Naive thymus-derived CD4-positive, alpha-beta T cell (primary cell): Measurements from ENCODE around the gene LYSMD2. TPM values are rescaled to one million over a fixed set of nuclear protein-coding genes. Genes with fewer than 3 reads are reported as not detected.

Source experiments
- ATAC-seq: fragments of 150-1000 bp; cut with Tn5 transposase; 2 replicates; pipeline ENCODE4 v1.10.0; 2021; ENCODE audit warnings: mild to moderate bottlenecking, moderate library complexity
- CTCF ChIA-PET: fragments of 350-600 bp; sonication (Branson Sonifier 250); formaldehyde crosslinking; loops from one replicate; lab custom pipeline; 2021; ENCODE audit warnings: antibody characterized with exemption; lab: Charles Lee
- POLR2A ChIA-PET: fragments of 350-600 bp; sonication (Branson Sonifier 250); formaldehyde crosslinking; loops from one replicate; lab custom pipeline; 2021; ENCODE audit warnings: antibody characterized with exemption, inconsistent platforms; lab: Charles Lee
- DNase-seq, 9 donors: peaks; one replicate each; pipeline versions ENCODE4 v3.0.0 to v3.0.0-alpha.2; 2020 to 2022; ENCODE audit warnings: mixed read lengths in 1 of 9
- H3K27ac ChIP-seq: one replicate; pipeline ENCODE4 v1.7.0; 2013; ENCODE audit warnings: mild to moderate bottlenecking, low read depth, low read length, moderate library complexity
- H3K27me3 ChIP-seq, 2 donors: one replicate each; pipeline ENCODE4 v1.7.0; 2013; ENCODE audit warnings: low read length in 2 of 2, mild to moderate bottlenecking in 2 of 2, moderate library complexity in 2 of 2; ENCODE audit not compliant: control insufficient read depth in 2 of 2, insufficient read depth in 2 of 2
- H3K36me3 ChIP-seq, 3 experiments: 1 replicate in 2 of 3; 2 replicates in 1 of 3; pipeline ENCODE4 v1.7.0; 2013; ENCODE audit warnings: low read length in 3 of 3, mild to moderate bottlenecking in 3 of 3, moderate library complexity in 1 of 3; ENCODE audit not compliant: insufficient read depth in 3 of 3, control insufficient read depth in 2 of 3
- H3K4me1 ChIP-seq, 2 donors: one replicate each; pipeline ENCODE4 v1.7.0; 2013; ENCODE audit warnings: low read length in 2 of 2, mild to moderate bottlenecking in 2 of 2, moderate library complexity in 1 of 2; ENCODE audit not compliant: control insufficient read depth in 2 of 2, insufficient read depth in 2 of 2
- H3K4me3 ChIP-seq: 2 replicates; pipeline ENCODE4 v1.7.0; 2013; ENCODE audit warnings: mild to moderate bottlenecking, low read length
- H3K9me3 ChIP-seq, 3 experiments: 1 replicate in 2 of 3; 2 replicates in 1 of 3; pipeline ENCODE4 v1.7.0; 2013; ENCODE audit warnings: low read length in 3 of 3; ENCODE audit not compliant: control insufficient read depth in 2 of 3
- H3K27ac Mint-ChIP-seq, 9 donors: one replicate each; pipeline ENCODE4 v1.8.0; 2020 to 2022; ENCODE audit warnings: mixed read lengths in 9 of 9, mild to moderate bottlenecking in 8 of 9, moderate library complexity in 5 of 9, inconsistent platforms in 2 of 9
- H3K27me3 Mint-ChIP-seq, 5 donors: one replicate each; pipeline ENCODE4 v1.8.0; 2021 to 2022; ENCODE audit warnings: mixed read lengths in 5 of 5, mild to moderate bottlenecking in 1 of 5
- H3K36me3 Mint-ChIP-seq, 5 donors: one replicate each; pipeline ENCODE4 v1.8.0; 2020 to 2022; ENCODE audit warnings: mixed read lengths in 5 of 5, mild to moderate bottlenecking in 3 of 5, inconsistent platforms in 1 of 5
- H3K4me1 Mint-ChIP-seq, 7 donors: one replicate each; pipeline ENCODE4 v1.8.0; 2020 to 2022; ENCODE audit warnings: mixed read lengths in 7 of 7, mild to moderate bottlenecking in 3 of 7, inconsistent platforms in 1 of 7
- H3K4me3 Mint-ChIP-seq, 10 donors: one replicate each; pipeline ENCODE4 v1.8.0; 2020 to 2022; ENCODE audit warnings: mild to moderate bottlenecking in 10 of 10, mixed read lengths in 10 of 10, moderate library complexity in 6 of 10, inconsistent platforms in 2 of 10
- H3K9me3 Mint-ChIP-seq, 11 donors: one replicate each; pipeline ENCODE4 v1.8.0; 2020 to 2022; ENCODE audit warnings: mixed read lengths in 11 of 11, mild to moderate bottlenecking in 4 of 11, inconsistent platforms in 1 of 11, moderate library complexity in 1 of 11
- intact Hi-C, 2 donors: fragments of 100-400 bp; cut with micrococcal nuclease; formaldehyde crosslinking; loops; one replicate each; pipeline ENCODE4 v1.15.1; 2023
- polyA plus RNA-seq, 2 donors: library from polyadenylated mRNA; unstranded; fragments of 300-500 nt; fragmentation: Illumina TruSeq; gene quantifications; one replicate each; pipeline ENCODE4 v1.2.3, GENCODE V29; 2021
- total RNA-seq, 6 experiments: library from RNA in 5 of 6; stranded (reverse) in 5 of 6; gene quantifications; 1 replicate in 5 of 6; 2 replicates in 1 of 6; pipeline ENCODE4 v1.2.3 and lab custom pipeline; 2021 to 2026

The LYSMD2 gene
- total and polyA plus RNA-seq, 7 experiments from 2014 or later, result 12.5 to 46.8 (median 31.7) TPM

DNA sequence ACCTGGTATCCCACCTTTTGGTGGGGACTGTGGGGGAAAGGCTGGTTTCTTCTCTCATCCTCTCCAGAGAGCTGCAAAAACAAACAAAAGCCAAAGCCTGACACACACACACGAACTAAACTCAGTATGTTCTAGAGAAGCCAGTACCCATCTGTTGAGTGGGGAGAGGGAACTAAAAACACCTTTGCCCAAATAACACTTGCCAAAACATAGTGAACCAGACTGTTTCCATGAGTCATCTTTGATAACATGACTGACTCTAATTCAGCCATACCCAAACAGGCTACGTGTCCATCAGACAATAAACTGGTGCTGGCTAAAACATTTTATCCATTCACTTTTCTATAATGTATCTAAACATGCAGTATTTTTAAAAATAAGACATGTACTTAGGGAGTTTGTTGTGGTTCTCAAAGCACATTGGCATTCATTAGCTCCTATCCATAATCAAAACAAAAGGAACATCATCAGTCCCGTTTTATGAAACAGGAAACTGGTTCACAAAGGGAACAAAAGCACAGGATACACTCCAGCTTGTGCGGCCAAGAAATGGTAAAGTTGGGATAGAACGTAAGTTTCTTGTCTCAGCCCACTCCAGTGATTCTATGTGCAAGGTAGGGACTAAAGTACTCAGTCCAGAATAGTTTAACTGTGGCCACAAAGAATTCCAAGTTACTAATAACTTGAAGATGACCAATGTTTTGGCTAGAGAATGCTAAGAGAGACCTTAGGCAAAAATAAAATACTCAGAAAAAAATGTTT is 16.1 kb downstream of the LYSMD2 start:
- Mint-ChIP-seq H3K9me3 (no peaks in the 10 kb centered on the region), H3K4me1 (peaks cover 18 to 43% (median 29%) of the 10 kb centered on the region in 7 donors), H3K27me3 (no peaks in the 10 kb centered on the region), H3K27ac (peak overlapping the region in 3 of 9 donors; percentile 41 to 66 (median 56)), H3K4me3 (no peak overlapping the region), H3K36me3 (peaks cover 6 to 30% (median 20%) of the 10 kb centered on the region in 5 donors)
- intact Hi-C loops, result no loop called here
- Histone ChIP-seq H3K27ac (no peak overlapping the region), H3K9me3 (no peaks in the 10 kb centered on the region), H3K27me3 (no peaks in the 10 kb centered on the region), H3K4me3 (no peak overlapping the region), H3K4me1 (peaks cover 8% of the 10 kb centered on the region in 2 donors), H3K36me3 (peaks cover 0 to 22% (median 0%) of the 10 kb centered on the region in 3 experiments)
- POLR2A ChIA-PET, result interaction anchor here (1.9 kb wide), 1 partner anchor 10 kb away, joined by 6 read pairs; no protein-coding TSS in a partner anchor
- CTCF ChIA-PET, result no interaction called here
- no peak for ATAC-seq
- DNase-seq, result no peak

DNA sequence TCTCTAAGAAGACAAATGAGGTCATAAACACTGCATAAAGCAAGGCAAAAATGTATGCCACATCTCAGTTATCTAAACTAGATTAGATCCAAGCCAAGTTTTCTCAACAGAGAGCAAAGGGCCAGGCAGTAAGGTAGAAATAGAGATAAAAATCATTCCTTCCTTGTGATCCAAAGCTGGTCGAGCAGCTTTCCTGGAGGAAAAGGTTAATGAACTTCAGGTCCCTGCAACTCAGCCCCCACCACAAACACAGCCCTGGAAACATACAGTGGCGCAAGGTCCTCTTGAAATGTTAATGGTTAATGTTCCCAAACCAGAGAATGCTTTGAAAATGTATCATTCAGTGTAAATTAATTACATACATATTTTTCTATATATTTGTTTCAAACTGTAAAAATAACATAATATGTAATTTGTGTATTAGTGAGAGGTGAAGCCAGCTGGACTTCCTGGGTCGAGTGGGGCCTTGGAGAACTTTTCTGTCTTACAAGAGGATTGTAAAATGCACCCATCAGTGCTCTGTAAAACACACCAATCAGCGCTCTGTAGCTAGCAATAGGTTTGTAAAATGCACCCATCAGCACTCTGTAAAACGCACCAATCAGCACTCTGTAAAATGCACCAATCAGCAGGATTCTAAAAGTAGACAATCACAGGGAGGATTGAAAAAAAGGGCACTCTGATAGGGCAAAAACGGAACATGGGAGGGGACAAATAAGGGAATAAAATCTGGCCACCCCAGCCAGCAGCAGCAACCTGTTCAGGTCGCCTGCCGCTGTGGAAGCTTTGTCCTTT is 17.1 kb downstream of the LYSMD2 start:
- H3K27ac Mint-ChIP-seq, result peak overlapping the region in 4 of 9 donors; percentile 28 to 63 (median 44)
- intact Hi-C loops, result no loop called here
- no peak overlapping the region for H3K27ac ChIP-seq
- H3K9me3 ChIP-seq, result no peaks in the 10 kb centered on the region
- ChIA-PET POLR2A (interaction anchor here (1.9 kb wide), 1 partner anchor 11 kb away, joined by 6 read pairs; no protein-coding TSS in a partner anchor), CTCF (interaction anchor here (1.2 kb wide), 1 partner anchor 40 kb away, joined by 3 read pairs; no protein-coding TSS in a partner anchor)
- H3K4me1 ChIP-seq, result peaks cover 7 to 8% of the 10 kb centered on the region in 2 donors
- H3K9me3 Mint-ChIP-seq, result no peaks in the 10 kb centered on the region
- ATAC-seq (no peak), DNase-seq (no peak)
- H3K27me3 Mint-ChIP-seq, result no peaks in the 10 kb centered on the region
- H3K4me3 ChIP-seq, result no peak overlapping the region
- peaks cover 14 to 33% (median 20%) of the 10 kb centered on the region in 7 donors for H3K4me1 Mint-ChIP-seq
- no peak overlapping the region for H3K4me3 Mint-ChIP-seq
- peaks cover 0 to 22% (median 0%) of the 10 kb centered on the region in 3 experiments for H3K36me3 ChIP-seq
- H3K27me3 ChIP-seq, result no peaks in the 10 kb centered on the region
- H3K36me3 Mint-ChIP-seq, result peaks cover 6 to 30% (median 20%) of the 10 kb centered on the region in 5 donors

DNA sequence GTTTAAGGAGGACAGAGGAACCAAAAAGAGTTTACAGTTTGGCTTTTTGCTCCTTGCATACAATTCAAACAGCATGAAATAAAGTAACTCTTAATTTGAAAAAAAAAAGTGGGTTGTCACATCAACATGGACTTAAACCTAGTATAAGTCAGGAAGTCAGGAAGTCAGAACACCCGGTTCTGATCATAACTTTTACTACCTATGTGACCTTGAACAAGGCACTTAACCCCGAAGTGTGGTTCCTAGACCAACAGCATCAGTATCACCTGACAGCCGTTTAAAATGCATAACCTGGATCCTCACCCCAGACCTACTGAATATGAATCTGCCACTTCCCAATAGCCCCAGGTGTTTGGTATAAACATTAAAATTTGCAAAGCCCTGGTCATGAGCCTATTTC is 18.7 kb downstream of the LYSMD2 start:
- intact Hi-C loops, result no loop called here
- H3K4me1 Mint-ChIP-seq, result peaks cover 3 to 17% (median 6%) of the 10 kb centered on the region in 7 donors
- no peaks in the 10 kb centered on the region for H3K9me3 ChIP-seq
- ChIA-PET CTCF (no interaction called here), POLR2A (no interaction called here)
- H3K27ac Mint-ChIP-seq, result peak overlapping the region in 2 of 9 donors; percentile 16 to 72
- peaks cover 6 to 24% (median 17%) of the 10 kb centered on the region in 5 donors for H3K36me3 Mint-ChIP-seq
- H3K4me3 ChIP-seq, result no peak overlapping the region
- no peaks in the 10 kb centered on the region for H3K9me3 Mint-ChIP-seq
- H3K27me3 ChIP-seq, result no peaks in the 10 kb centered on the region
- no peaks in the 10 kb centered on the region for H3K27me3 Mint-ChIP-seq
- H3K27ac ChIP-seq, result no peak overlapping the region
- no peak overlapping the region for H3K4me3 Mint-ChIP-seq
- ATAC-seq (no peak), DNase-seq (no peak)
- no peaks in the 10 kb centered on the region for H3K4me1 ChIP-seq
- peaks cover 0 to 22% (median 0%) of the 10 kb centered on the region in 3 experiments for H3K36me3 ChIP-seq

DNA sequence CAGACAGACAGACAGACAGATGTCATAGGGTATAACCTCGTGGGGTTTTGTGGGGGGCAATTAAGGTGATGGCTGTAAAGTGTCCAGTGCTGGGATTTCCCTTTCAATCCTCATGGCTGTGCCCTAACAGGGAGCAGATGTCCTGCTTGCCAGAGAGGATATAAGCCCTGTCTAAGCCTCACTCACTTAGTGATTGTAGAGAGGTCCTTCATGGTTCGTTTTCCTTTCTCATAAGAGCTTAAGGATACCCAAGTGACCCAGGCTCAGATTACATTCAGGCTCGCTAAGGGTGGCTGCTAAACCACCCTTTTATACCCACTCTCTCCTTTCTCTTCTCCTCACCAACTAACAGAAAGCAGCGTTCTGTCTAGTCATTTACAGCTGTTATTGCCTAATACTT is 19.2 kb downstream of the LYSMD2 start:
- intact Hi-C loops, result no loop called here
- Mint-ChIP-seq H3K36me3 (peaks cover 6 to 24% (median 16%) of the 10 kb centered on the region in 5 donors), H3K9me3 (no peaks in the 10 kb centered on the region), H3K4me3 (no peak overlapping the region), H3K27me3 (no peaks in the 10 kb centered on the region), H3K4me1 (peaks cover under 1 to 13% (median 6%) of the 10 kb centered on the region in 7 donors), H3K27ac (peak overlapping the region in 6 of 9 donors; percentile 16 to 82 (median 62))
- ChIA-PET POLR2A (no interaction called here), CTCF (no interaction called here)
- Histone ChIP-seq H3K36me3 (peaks cover 0 to 20% (median 0%) of the 10 kb centered on the region in 3 experiments), H3K27ac (no peak overlapping the region), H3K4me3 (no peak overlapping the region), H3K4me1 (no peaks in the 10 kb centered on the region), H3K9me3 (no peaks in the 10 kb centered on the region), H3K27me3 (no peaks in the 10 kb centered on the region)
- no peak for ATAC-seq
- DNase-seq, result no peak

DNA sequence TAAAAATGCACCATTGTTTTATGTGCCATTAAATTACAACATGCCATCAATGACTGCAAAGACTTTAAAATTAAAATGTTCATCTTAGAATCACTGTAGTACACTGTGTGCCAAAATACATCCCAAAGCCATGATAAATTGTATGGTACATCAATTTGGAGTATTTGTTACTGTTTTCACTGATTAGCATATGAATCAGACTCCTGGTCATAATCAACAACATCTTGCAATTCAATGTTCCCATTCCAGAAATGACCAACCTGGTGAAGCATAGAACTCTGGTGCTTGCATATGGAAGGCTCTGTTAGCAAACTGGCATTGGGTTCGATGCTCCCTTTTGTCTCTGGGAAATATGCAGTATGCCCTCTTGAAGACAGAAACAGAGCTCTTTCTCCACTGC is 22.5 kb downstream of the LYSMD2 start:
- no peaks in the 10 kb centered on the region for H3K9me3 ChIP-seq
- Mint-ChIP-seq H3K27ac (no peak overlapping the region), H3K36me3 (peaks cover 0 to 9% (median 0%) of the 10 kb centered on the region in 5 donors), H3K4me3 (no peak overlapping the region), H3K27me3 (no peaks in the 10 kb centered on the region), H3K4me1 (peaks cover 0 to 3% (median 0%) of the 10 kb centered on the region in 7 donors), H3K9me3 (no peaks in the 10 kb centered on the region)
- intact Hi-C loops, result no loop called here
- no peak for ATAC-seq
- H3K36me3 ChIP-seq, result no peaks in the 10 kb centered on the region
- H3K4me1 ChIP-seq, result no peaks in the 10 kb centered on the region
- ChIA-PET CTCF (no interaction called here), POLR2A (no interaction called here)
- H3K4me3 ChIP-seq, result no peak overlapping the region
- no peak overlapping the region for H3K27ac ChIP-seq
- H3K27me3 ChIP-seq, result no peaks in the 10 kb centered on the region
- no peak for DNase-seq

DNA sequence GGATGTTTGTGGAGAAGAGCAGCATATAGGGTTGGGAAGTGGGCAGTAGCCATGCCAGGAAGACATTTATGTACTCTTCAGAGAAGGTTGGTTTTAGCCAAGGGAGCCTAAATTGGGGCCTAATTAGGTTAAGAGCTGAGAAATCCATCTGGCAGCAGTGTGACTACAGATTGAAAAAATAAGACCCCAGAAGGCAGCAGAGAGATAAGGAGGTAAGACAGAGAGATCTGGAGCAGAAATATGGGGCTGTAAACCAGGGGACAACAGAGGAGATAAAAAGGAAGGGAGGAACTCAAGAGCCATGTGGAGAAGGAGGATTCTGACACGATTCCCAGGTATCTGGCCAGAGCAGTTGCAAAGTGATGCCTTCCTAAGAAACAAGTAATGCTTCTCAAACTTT is 23.3 kb downstream of the LYSMD2 start:
- H3K27me3 Mint-ChIP-seq, result no peaks in the 10 kb centered on the region
- H3K27ac ChIP-seq, result no peak overlapping the region
- no peaks in the 10 kb centered on the region for H3K27me3 ChIP-seq
- peaks cover 0 to 9% (median 0%) of the 10 kb centered on the region in 5 donors for H3K36me3 Mint-ChIP-seq
- H3K27ac Mint-ChIP-seq, result no peak overlapping the region
- ATAC-seq (no peak), DNase-seq (no peak)
- POLR2A ChIA-PET, result interaction anchor here (0.8 kb wide), 1 partner anchor 23 kb away, joined by 4 read pairs; the partner anchor contains the start of gene LYSMD2
- no peak overlapping the region for H3K4me3 ChIP-seq
- H3K4me1 ChIP-seq, result no peaks in the 10 kb centered on the region
- peaks cover 0 to 3% (median 0%) of the 10 kb centered on the region in 7 donors for H3K4me1 Mint-ChIP-seq
- H3K9me3 Mint-ChIP-seq, result no peaks in the 10 kb centered on the region
- H3K9me3 ChIP-seq, result no peaks in the 10 kb centered on the region
- no peak overlapping the region for H3K4me3 Mint-ChIP-seq
- CTCF ChIA-PET, result no interaction called here
- H3K36me3 ChIP-seq, result no peaks in the 10 kb centered on the region
- intact Hi-C loops, result no loop called here
